GM23338 (cell line): ENCODE data around the gene GLCCI1. TPM values are rescaled to one million over a fixed set of nuclear protein-coding genes. Genes with fewer than 3 reads are reported as not detected.

Experiments
- ATAC-seq: fragments of 200-7000 bp; cut with Tn5 transposase; 3 replicates; pipeline ENCODE4 v1.9.1; 2020
- DNase-seq: peaks from one replicate; pipeline ENCODE4 v3.0.0-alpha.2; 2015; ENCODE audit warnings: low spot score
- H2AFZ ChIP-seq: fragments of 200-600 bp; sonication (generic); 2 replicates; pipeline ENCODE4 v1.8.0; 2016; ENCODE audit warnings: antibody characterized with exemption, mild to moderate bottlenecking, moderate library complexity
- H3F3A ChIP-seq: fragments of 200-600 bp; sonication (generic); replicated peaks from 2 replicates; pipeline ENCODE4 v1.8.0; 2017; ENCODE audit warnings: antibody characterized with exemption, mixed run types, low read depth
- H3K27ac ChIP-seq: fragments of 200-600 bp; sonication (generic); 2 replicates; pipeline ENCODE4 v1.6.1; 2016; ENCODE audit warnings: low read depth
- H3K27me3 ChIP-seq: fragments of 200-600 bp; sonication (generic); 2 replicates; pipeline ENCODE4 v1.8.0; 2016; ENCODE audit warnings: mild to moderate bottlenecking, mixed run types, moderate library complexity; ENCODE audit not compliant: insufficient read depth
- H3K36me3 ChIP-seq: fragments of 200-600 bp; sonication (generic); 2 replicates; pipeline ENCODE4 v1.8.0; 2016; ENCODE audit warnings: mild to moderate bottlenecking; ENCODE audit not compliant: insufficient read depth
- H3K4me1 ChIP-seq: fragments of 200-600 bp; sonication (generic); 2 replicates; pipeline ENCODE4 v1.8.0; 2016; ENCODE audit warnings: mild to moderate bottlenecking, moderate library complexity; ENCODE audit not compliant: insufficient read depth
- H3K4me2 ChIP-seq: fragments of 200-600 bp; sonication (generic); 2 replicates; pipeline ENCODE4 v1.7.1; 2017; ENCODE audit warnings: mixed run types
- H3K4me3 ChIP-seq: fragments of 200-600 bp; sonication (generic); 2 replicates; pipeline ENCODE4 v1.6.1; 2016; ENCODE audit warnings: mixed run types
- H3K79me2 ChIP-seq: fragments of 200-600 bp; sonication (generic); replicated peaks from 2 replicates; pipeline ENCODE4 v1.8.0; 2017; ENCODE audit warnings: mild to moderate bottlenecking; ENCODE audit not compliant: insufficient read depth
- H3K9me2 ChIP-seq: fragments of 200-600 bp; sonication (generic); 2 replicates; pipeline ENCODE4 v1.8.0; 2017; ENCODE audit not compliant: insufficient read depth
- H4K20me1 ChIP-seq: fragments of 200-600 bp; sonication (generic); replicated peaks from 2 replicates; pipeline ENCODE4 v1.8.0; 2017; ENCODE audit warnings: mild to moderate bottlenecking; ENCODE audit not compliant: insufficient read depth
- H3K27ac Mint-ChIP-seq: 2 replicates; pipeline ENCODE4 v1.8.0; 2020; ENCODE audit warnings: inconsistent platforms, mild to moderate bottlenecking, moderate library complexity, mixed read lengths
- H3K27me3 Mint-ChIP-seq: 3 replicates; pipeline ENCODE4 v1.8.0; 2022; ENCODE audit warnings: low read depth, mild to moderate bottlenecking, moderate library complexity, mixed read lengths, inconsistent platforms; ENCODE audit not compliant: insufficient read depth, poor library complexity
- H3K36me3 Mint-ChIP-seq: 3 replicates; pipeline ENCODE4 v1.8.0; 2021; ENCODE audit warnings: low read depth, mild to moderate bottlenecking, inconsistent platforms, moderate library complexity, mixed read lengths
- H3K4me1 Mint-ChIP-seq: 3 replicates; pipeline ENCODE4 v1.8.0; 2020; ENCODE audit warnings: mild to moderate bottlenecking, inconsistent platforms, mixed read lengths
- H3K4me3 Mint-ChIP-seq: 3 replicates; pipeline ENCODE4 v1.8.0; 2021; ENCODE audit warnings: moderate library complexity, mild to moderate bottlenecking, inconsistent platforms, mixed read lengths
- H3K9me3 Mint-ChIP-seq: 3 replicates; pipeline ENCODE4 v1.8.0; 2020; ENCODE audit warnings: moderate library complexity, mild to moderate bottlenecking, inconsistent platforms, mixed read lengths
- EZH2 ChIP-seq: fragments of 200-600 bp; sonication (generic); IDR thresholded peaks from one replicate; pipeline ENCODE4 v1.8.0; 2017; ENCODE audit warnings: antibody characterized with exemption, mild to moderate bottlenecking, low read depth; ENCODE audit not compliant: unreplicated experiment
- EZH2phosphoT487 ChIP-seq: fragments of 200-600 bp; sonication (generic); IDR thresholded peaks from one replicate; pipeline ENCODE4 v1.8.1; 2018; ENCODE audit warnings: antibody characterized with exemption; ENCODE audit not compliant: unreplicated experiment
- NANOG ChIP-seq: IDR thresholded peaks from 2 replicates; pipeline ENCODE4 v1.6.1; 2016; ENCODE audit warnings: antibody characterized with exemption, borderline replicate concordance
- POLR2AphosphoS5 ChIP-seq: IDR thresholded peaks from 2 replicates; pipeline ENCODE4 v1.6.1; 2016; ENCODE audit warnings: antibody characterized with exemption, low read depth
- STAT1 ChIP-seq: IDR thresholded peaks from one replicate; pipeline ENCODE4 v1.6.1; 2016; ENCODE audit warnings: antibody characterized with exemption; ENCODE audit not compliant: unreplicated experiment
- ZNF114 ChIP-seq: fragments of 250-450 bp; sonication (Bioruptor Pico); IDR thresholded peaks from 2 replicates; pipeline ENCODE4 v1.5.0; 2020; ENCODE audit warnings: mild to moderate bottlenecking, moderate library complexity
- ZNF331 ChIP-seq: fragments of 250-450 bp; sonication (Bioruptor Pico); IDR thresholded peaks from 2 replicates; pipeline ENCODE4 v1.5.0; 2020; ENCODE audit warnings: low read depth, mild to moderate bottlenecking, moderate library complexity
- polyA plus RNA-seq: library from polyadenylated mRNA; unstranded; fragments of >200 nt; fragmentation: Nextera tagmentation; extraction: Ambion mirVana; gene quantifications from 2 replicates; pipeline ENCODE4 v1.2.1, GENCODE V29; 2016
- total RNA-seq: library from RNA; depleted of rRNA; stranded (reverse); fragments of >200 nt; shearing (Covaris generic); gene quantifications from 2 replicates; pipeline ENCODE4 v1.2.3, GENCODE V29; 2014
- TF ChIP-seq, protein P1 (sequence below): IDR thresholded peaks from 2 replicates; pipeline ENCODE4 v1.6.1; 2016; ENCODE audit warnings: antibody characterized with exemption
- TF ChIP-seq, protein P2 (sequence below): IDR thresholded peaks from one replicate; pipeline ENCODE4 v1.6.1; 2018; ENCODE audit warnings: antibody characterized with exemption; ENCODE audit not compliant: unreplicated experiment
- TF ChIP-seq, protein P3 (sequence below), 2 experiments: fragments of 200-600 bp in 1 of 2; sonication (generic) in 1 of 2; conservative IDR thresholded peaks; 2 replicates each; pipeline versions ENCODE4 v1.5.1 to v1.6.1; 2016 to 2017; ENCODE audit warnings: antibody characterized with exemption in 2 of 2, low read depth in 2 of 2, mild to moderate bottlenecking in 2 of 2, moderate library complexity in 1 of 2

Gene GLCCI1
- total and polyA plus RNA-seq, 2 experiments from 2014 or later = 15.0 to 15.7 TPM

DNA sequence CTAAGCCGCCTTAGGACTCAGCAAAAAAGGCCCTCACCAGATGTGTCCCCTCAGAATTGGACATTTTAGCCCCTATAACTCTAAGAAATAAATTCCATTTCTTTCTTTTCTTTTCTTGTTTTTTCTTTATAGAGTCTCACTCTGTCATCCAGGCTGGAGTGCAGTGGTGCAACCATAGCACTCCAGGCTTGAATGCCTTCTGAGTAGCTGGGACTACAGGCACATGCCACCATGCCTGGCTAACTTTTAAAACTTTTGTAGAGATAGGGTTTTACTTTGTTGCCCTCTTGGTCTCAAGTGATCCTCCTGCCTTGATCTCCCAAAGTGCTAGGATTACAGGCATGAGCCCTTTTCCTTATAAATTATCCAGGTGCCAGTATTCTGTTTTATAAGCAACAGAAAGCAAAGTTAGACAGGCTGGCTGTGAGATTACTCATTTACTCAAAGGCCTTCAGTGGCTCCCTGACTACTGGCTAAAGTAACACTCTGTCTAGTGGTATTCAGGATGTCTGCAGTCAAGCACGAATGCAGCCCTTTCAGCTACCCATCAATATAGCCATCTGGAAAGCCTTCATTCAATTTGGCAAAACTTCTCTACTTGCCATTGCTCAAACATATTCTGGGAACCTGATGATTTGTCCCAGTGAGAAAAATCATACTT, 164.7 kb downstream of the GLCCI1 start:
- no peak overlapping the region for H3K27ac Mint-ChIP-seq
- Histone ChIP-seq H2AFZ (no peak overlapping the region), H3K27ac (no peak overlapping the region), H3K79me2 (no peaks in the 10 kb centered on the region), H3K4me1 (no peaks in the 10 kb centered on the region), H3K4me2 (no peak overlapping the region), H3K9me2 (peaks cover 11% of the 10 kb centered on the region; the same call in 1 of the 2 replicates), H3F3A (no peaks in the 10 kb centered on the region), H3K4me3 (no peak overlapping the region), H4K20me1 (no peaks in the 10 kb centered on the region), H3K27me3 (no peaks in the 10 kb centered on the region), H3K36me3 (no peaks in the 10 kb centered on the region)
- no peaks in the 10 kb centered on the region for H3K4me1 Mint-ChIP-seq
- no peaks in the 10 kb centered on the region for H3K9me3 Mint-ChIP-seq
- H3K4me3 Mint-ChIP-seq = no peak overlapping the region
- TF ChIP-seq ZNF114 = no peak
- no peak for TF ChIP-seq EZH2phosphoT487
- TF ChIP-seq, protein P1, sequence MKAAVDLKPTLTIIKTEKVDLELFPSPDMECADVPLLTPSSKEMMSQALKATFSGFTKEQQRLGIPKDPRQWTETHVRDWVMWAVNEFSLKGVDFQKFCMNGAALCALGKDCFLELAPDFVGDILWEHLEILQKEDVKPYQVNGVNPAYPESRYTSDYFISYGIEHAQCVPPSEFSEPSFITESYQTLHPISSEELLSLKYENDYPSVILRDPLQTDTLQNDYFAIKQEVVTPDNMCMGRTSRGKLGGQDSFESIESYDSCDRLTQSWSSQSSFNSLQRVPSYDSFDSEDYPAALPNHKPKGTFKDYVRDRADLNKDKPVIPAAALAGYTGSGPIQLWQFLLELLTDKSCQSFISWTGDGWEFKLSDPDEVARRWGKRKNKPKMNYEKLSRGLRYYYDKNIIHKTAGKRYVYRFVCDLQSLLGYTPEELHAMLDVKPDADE = no peak
- no peak for TF ChIP-seq STAT1
- no peak for TF ChIP-seq ZNF331 (CRISPR knock-in tag)
- TF ChIP-seq NANOG = no peak
- TF ChIP-seq EZH2 = no peak
- TF ChIP-seq POLR2AphosphoS5 = no peak
- TF ChIP-seq, protein P2, sequence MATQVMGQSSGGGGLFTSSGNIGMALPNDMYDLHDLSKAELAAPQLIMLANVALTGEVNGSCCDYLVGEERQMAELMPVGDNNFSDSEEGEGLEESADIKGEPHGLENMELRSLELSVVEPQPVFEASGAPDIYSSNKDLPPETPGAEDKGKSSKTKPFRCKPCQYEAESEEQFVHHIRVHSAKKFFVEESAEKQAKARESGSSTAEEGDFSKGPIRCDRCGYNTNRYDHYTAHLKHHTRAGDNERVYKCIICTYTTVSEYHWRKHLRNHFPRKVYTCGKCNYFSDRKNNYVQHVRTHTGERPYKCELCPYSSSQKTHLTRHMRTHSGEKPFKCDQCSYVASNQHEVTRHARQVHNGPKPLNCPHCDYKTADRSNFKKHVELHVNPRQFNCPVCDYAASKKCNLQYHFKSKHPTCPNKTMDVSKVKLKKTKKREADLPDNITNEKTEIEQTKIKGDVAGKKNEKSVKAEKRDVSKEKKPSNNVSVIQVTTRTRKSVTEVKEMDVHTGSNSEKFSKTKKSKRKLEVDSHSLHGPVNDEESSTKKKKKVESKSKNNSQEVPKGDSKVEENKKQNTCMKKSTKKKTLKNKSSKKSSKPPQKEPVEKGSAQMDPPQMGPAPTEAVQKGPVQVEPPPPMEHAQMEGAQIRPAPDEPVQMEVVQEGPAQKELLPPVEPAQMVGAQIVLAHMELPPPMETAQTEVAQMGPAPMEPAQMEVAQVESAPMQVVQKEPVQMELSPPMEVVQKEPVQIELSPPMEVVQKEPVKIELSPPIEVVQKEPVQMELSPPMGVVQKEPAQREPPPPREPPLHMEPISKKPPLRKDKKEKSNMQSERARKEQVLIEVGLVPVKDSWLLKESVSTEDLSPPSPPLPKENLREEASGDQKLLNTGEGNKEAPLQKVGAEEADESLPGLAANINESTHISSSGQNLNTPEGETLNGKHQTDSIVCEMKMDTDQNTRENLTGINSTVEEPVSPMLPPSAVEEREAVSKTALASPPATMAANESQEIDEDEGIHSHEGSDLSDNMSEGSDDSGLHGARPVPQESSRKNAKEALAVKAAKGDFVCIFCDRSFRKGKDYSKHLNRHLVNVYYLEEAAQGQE = no peak
- TF ChIP-seq, protein P3, sequence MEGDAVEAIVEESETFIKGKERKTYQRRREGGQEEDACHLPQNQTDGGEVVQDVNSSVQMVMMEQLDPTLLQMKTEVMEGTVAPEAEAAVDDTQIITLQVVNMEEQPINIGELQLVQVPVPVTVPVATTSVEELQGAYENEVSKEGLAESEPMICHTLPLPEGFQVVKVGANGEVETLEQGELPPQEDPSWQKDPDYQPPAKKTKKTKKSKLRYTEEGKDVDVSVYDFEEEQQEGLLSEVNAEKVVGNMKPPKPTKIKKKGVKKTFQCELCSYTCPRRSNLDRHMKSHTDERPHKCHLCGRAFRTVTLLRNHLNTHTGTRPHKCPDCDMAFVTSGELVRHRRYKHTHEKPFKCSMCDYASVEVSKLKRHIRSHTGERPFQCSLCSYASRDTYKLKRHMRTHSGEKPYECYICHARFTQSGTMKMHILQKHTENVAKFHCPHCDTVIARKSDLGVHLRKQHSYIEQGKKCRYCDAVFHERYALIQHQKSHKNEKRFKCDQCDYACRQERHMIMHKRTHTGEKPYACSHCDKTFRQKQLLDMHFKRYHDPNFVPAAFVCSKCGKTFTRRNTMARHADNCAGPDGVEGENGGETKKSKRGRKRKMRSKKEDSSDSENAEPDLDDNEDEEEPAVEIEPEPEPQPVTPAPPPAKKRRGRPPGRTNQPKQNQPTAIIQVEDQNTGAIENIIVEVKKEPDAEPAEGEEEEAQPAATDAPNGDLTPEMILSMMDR (conservative IDR thresholded peaks at IDR 0.05; ENCODE audit: low read depth in 2 of 2) = no peak
- DNase-seq (no peak), ATAC-seq (no peak)
- no peaks in the 10 kb centered on the region for H3K36me3 Mint-ChIP-seq
- H3K27me3 Mint-ChIP-seq = no peaks in the 10 kb centered on the region
